ENCODE results near the gene HNRNPA2B1.

DNA sequence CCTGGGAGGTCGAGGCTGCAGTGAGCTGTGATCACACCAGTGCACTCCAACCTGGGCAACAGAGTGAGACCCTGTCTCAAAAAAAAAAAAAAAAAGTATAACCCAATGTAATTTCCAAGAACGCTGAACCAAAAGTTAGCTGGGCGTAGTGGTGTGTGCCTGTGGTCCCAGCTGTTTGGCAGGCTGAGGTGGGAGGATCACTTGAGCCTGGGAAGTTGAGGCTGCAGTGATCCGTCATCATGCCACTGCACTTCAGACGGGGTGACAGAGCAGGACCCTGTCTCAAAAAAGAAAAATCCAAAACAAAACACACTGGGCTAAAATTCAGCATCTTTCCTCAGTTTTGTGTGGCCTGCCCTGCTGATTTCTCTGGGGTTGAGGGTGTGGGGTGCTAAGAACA, 21.1 kb downstream of the HNRNPA2B1 start:
- TF ChIP-seq, protein P1, sequence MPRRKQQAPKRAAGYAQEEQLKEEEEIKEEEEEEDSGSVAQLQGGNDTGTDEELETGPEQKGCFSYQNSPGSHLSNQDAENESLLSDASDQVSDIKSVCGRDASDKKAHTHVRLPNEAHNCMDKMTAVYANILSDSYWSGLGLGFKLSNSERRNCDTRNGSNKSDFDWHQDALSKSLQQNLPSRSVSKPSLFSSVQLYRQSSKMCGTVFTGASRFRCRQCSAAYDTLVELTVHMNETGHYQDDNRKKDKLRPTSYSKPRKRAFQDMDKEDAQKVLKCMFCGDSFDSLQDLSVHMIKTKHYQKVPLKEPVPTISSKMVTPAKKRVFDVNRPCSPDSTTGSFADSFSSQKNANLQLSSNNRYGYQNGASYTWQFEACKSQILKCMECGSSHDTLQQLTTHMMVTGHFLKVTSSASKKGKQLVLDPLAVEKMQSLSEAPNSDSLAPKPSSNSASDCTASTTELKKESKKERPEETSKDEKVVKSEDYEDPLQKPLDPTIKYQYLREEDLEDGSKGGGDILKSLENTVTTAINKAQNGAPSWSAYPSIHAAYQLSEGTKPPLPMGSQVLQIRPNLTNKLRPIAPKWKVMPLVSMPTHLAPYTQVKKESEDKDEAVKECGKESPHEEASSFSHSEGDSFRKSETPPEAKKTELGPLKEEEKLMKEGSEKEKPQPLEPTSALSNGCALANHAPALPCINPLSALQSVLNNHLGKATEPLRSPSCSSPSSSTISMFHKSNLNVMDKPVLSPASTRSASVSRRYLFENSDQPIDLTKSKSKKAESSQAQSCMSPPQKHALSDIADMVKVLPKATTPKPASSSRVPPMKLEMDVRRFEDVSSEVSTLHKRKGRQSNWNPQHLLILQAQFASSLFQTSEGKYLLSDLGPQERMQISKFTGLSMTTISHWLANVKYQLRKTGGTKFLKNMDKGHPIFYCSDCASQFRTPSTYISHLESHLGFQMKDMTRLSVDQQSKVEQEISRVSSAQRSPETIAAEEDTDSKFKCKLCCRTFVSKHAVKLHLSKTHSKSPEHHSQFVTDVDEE (CRISPR knock-in tag; IDR thresholded peaks at IDR 0.05), result no peak
- TF ChIP-seq, protein P2, sequence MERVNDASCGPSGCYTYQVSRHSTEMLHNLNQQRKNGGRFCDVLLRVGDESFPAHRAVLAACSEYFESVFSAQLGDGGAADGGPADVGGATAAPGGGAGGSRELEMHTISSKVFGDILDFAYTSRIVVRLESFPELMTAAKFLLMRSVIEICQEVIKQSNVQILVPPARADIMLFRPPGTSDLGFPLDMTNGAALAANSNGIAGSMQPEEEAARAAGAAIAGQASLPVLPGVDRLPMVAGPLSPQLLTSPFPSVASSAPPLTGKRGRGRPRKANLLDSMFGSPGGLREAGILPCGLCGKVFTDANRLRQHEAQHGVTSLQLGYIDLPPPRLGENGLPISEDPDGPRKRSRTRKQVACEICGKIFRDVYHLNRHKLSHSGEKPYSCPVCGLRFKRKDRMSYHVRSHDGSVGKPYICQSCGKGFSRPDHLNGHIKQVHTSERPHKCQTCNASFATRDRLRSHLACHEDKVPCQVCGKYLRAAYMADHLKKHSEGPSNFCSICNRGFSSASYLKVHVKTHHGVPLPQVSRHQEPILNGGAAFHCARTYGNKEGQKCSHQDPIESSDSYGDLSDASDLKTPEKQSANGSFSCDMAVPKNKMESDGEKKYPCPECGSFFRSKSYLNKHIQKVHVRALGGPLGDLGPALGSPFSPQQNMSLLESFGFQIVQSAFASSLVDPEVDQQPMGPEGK (CRISPR knock-in tag; IDR thresholded peaks at IDR 0.05; ENCODE audit: borderline replicate concordance), result no peak
- TF ChIP-seq ZFP3 (CRISPR knock-in tag; IDR thresholded peaks at IDR 0.05) (no peak), ISL1 (CRISPR knock-in tag; IDR thresholded peaks at IDR 0.05) (no peak), SNAI2 (CRISPR knock-in tag; IDR thresholded peaks at IDR 0.05) (no peak), RARB (CRISPR knock-in tag; IDR thresholded peaks at IDR 0.05) (no peak), CSDC2 (CRISPR knock-in tag; IDR thresholded peaks at IDR 0.05) (no peak), PPARA (CRISPR knock-in tag; IDR thresholded peaks at IDR 0.05; ENCODE audit: borderline replicate concordance) (no peak), ZFP30 (CRISPR knock-in tag; IDR thresholded peaks at IDR 0.05) (no peak)
- TF ChIP-seq, protein P3, sequence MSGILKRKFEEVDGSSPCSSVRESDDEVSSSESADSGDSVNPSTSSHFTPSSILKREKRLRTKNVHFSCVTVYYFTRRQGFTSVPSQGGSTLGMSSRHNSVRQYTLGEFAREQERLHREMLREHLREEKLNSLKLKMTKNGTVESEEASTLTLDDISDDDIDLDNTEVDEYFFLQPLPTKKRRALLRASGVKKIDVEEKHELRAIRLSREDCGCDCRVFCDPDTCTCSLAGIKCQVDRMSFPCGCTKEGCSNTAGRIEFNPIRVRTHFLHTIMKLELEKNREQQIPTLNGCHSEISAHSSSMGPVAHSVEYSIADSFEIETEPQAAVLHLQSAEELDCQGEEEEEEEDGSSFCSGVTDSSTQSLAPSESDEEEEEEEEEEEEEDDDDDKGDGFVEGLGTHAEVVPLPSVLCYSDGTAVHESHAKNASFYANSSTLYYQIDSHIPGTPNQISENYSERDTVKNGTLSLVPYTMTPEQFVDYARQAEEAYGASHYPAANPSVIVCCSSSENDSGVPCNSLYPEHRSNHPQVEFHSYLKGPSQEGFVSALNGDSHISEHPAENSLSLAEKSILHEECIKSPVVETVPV (CRISPR knock-in tag; IDR thresholded peaks at IDR 0.05), result no peak
